B cell (primary cell): ENCODE data around the gene TYW1. TPM values are rescaled to one million over a fixed set of nuclear protein-coding genes. Genes with fewer than 3 reads are reported as not detected.
"Not testable (repeated sequence)": the region's sequence is repeated elsewhere in the genome, so short reads cannot be mapped to it uniquely, and the experiment has no call there.

Experiments used
- ATAC-seq: fragments of 200-7000 bp; cut with Tn5 transposase; one replicate; pipeline ENCODE4 v1.10.0; 2021; ENCODE audit warnings: low read depth, mild to moderate bottlenecking, moderate number of reproducible peaks, moderate library complexity
- CTCF ChIA-PET: fragments of 350-600 bp; sonication (Branson Sonifier 250); formaldehyde crosslinking; loops from one replicate; lab custom pipeline; 2021; ENCODE audit warnings: antibody characterized with exemption, inconsistent platforms; lab: Charles Lee
- POLR2A ChIA-PET: fragments of 350-600 bp; sonication (Branson Sonifier 250); formaldehyde crosslinking; loops from one replicate; lab custom pipeline; 2021; ENCODE audit warnings: antibody characterized with exemption; lab: Charles Lee
- DNase-seq: peaks from one replicate; pipeline ENCODE4 v3.0.0; 2013
- H2AFZ ChIP-seq: 2 replicates; pipeline ENCODE4 v1.6.1; 2012; ENCODE audit warnings: mild to moderate bottlenecking, low read depth, low read length; ENCODE audit not compliant: insufficient read depth, poor library complexity, severe bottlenecking
- H3K27ac ChIP-seq, 2 donors: 1 replicate in 1 of 2; 2 replicates in 1 of 2; pipeline ENCODE4 v1.5.1; 2012 to 2013; ENCODE audit warnings: low read length in 2 of 2, mild to moderate bottlenecking in 2 of 2, moderate library complexity in 1 of 2
- H3K27me3 ChIP-seq, 4 experiments: fragments of 200-600 bp in 1 of 4; sonication (generic) in 1 of 4; replicated peaks in 1 of 4; 1 replicate in 2 of 4; 2 replicates in 2 of 4; pipeline versions ENCODE4 v1.6.1 to v1.7.0; 2013 to 2016; ENCODE audit warnings: low read length in 3 of 4, mild to moderate bottlenecking in 2 of 4, mixed read lengths in 1 of 4, moderate library complexity in 1 of 4; ENCODE audit not compliant: insufficient read depth in 4 of 4, control insufficient read depth in 3 of 4; ENCODE audit errors: control extremely low read depth in 1 of 4
- H3K36me3 ChIP-seq, 2 experiments: replicated peaks in 1 of 2; 1 replicate in 1 of 2; 2 replicates in 1 of 2; pipeline versions ENCODE4 v1.6.1 to v1.7.1; 2013; ENCODE audit warnings: low read length in 1 of 2; ENCODE audit not compliant: insufficient read depth in 2 of 2, control insufficient read depth in 1 of 2; ENCODE audit errors: control extremely low read depth in 1 of 2, extremely low read depth in 1 of 2
- H3K4me1 ChIP-seq, 2 donors: fragments of 200-600 bp in 1 of 2; sonication (generic) in 1 of 2; 1 replicate in 1 of 2; 2 replicates in 1 of 2; pipeline versions ENCODE4 v1.5.1 to v1.6.1; 2013 to 2017; ENCODE audit warnings: low read length in 2 of 2; ENCODE audit not compliant: control insufficient read depth in 2 of 2, insufficient read depth in 2 of 2
- H3K4me2 ChIP-seq: replicated peaks from 2 replicates; pipeline ENCODE3; 2012; ENCODE audit warnings: mild to moderate bottlenecking, low read depth, low read length; ENCODE audit not compliant: poor library complexity, severe bottlenecking
- H3K4me3 ChIP-seq, 5 experiments: fragments of 200-600 bp in 1 of 5; sonication (generic) in 1 of 5; 1 replicate in 3 of 5; 2 replicates in 2 of 5; pipeline versions ENCODE4 v1.5.1 to v1.7.0; 2011 to 2016; ENCODE audit warnings: low read length in 4 of 5, mild to moderate bottlenecking in 4 of 5, low read depth in 2 of 5, control low read depth in 1 of 5, moderate library complexity in 1 of 5; ENCODE audit not compliant: insufficient read depth in 1 of 5; ENCODE audit errors: control extremely low read depth in 1 of 5, extremely low read depth in 1 of 5
- H3K79me2 ChIP-seq: fragments of 200-600 bp; sonication (generic); one replicate; pipeline ENCODE4 v1.6.0; 2016; ENCODE audit warnings: low read length; ENCODE audit not compliant: control insufficient read depth, insufficient read depth
- H3K9ac ChIP-seq: fragments of 200-600 bp; sonication (generic); 2 replicates; pipeline ENCODE4 v1.6.1; 2017; ENCODE audit warnings: mild to moderate bottlenecking, low read length, moderate library complexity
- H3K9me3 ChIP-seq, 3 donors: one replicate each; pipeline versions ENCODE4 v1.6.1 to v1.7.1; 2013; ENCODE audit warnings: low read length in 2 of 3; ENCODE audit not compliant: control insufficient read depth in 2 of 3, insufficient read depth in 1 of 3; ENCODE audit errors: control extremely low read depth in 1 of 3
- H4K20me1 ChIP-seq: 2 replicates; pipeline ENCODE4 v1.6.0; 2012; ENCODE audit warnings: mild to moderate bottlenecking, low read length; ENCODE audit not compliant: insufficient read depth, control insufficient read depth, poor library complexity, severe bottlenecking
- H3K27ac Mint-ChIP-seq: one replicate; pipeline ENCODE4 v1.8.0; 2021; ENCODE audit warnings: mixed read lengths
- H3K27me3 Mint-ChIP-seq: one replicate; pipeline ENCODE4 v1.8.0; 2021; ENCODE audit warnings: mixed read lengths
- H3K4me1 Mint-ChIP-seq: one replicate; pipeline ENCODE4 v1.8.0; 2021; ENCODE audit warnings: mixed read lengths
- H3K4me3 Mint-ChIP-seq: one replicate; pipeline ENCODE4 v1.8.0; 2021; ENCODE audit warnings: mixed read lengths
- H3K9me3 Mint-ChIP-seq: one replicate; pipeline ENCODE4 v1.8.0; 2022; ENCODE audit warnings: mixed read lengths; ENCODE audit not compliant: insufficient read depth
- WGBS: methylation state at CpG from one replicate; pipeline ENCODE4 v1.1.5; 2013; ENCODE audit warnings: missing lambda C conversion rate; ENCODE audit not compliant: insufficient coverage; 5-methylcytosine and 5-hydroxymethylcytosine counted together
- intact Hi-C: fragments of 100-400 bp; cut with micrococcal nuclease; formaldehyde crosslinking; loops from one replicate; pipeline ENCODE4 v1.10.0; 2022
- polyA plus RNA-seq: library from polyadenylated mRNA; depleted of rRNA; stranded (reverse); fragments of >200 nt; gene quantifications from 2 replicates; pipeline ENCODE4 v1.2.3, GENCODE V29; 2012
- total RNA-seq, 2 donors: library from RNA; stranded (reverse); fragments of 120-200 nt in 1 of 2; gene quantifications; 1 replicate in 1 of 2; 2 replicates in 1 of 2; pipeline versions ENCODE4 v1.2.3 to v1.2.4, GENCODE V29; 2013 to 2022

Gene TYW1
- total and polyA plus RNA-seq, 2 donors (not counting 1 experiment from before 2014, with no cell fraction given), result 9.4 to 33.6 TPM

DNA sequence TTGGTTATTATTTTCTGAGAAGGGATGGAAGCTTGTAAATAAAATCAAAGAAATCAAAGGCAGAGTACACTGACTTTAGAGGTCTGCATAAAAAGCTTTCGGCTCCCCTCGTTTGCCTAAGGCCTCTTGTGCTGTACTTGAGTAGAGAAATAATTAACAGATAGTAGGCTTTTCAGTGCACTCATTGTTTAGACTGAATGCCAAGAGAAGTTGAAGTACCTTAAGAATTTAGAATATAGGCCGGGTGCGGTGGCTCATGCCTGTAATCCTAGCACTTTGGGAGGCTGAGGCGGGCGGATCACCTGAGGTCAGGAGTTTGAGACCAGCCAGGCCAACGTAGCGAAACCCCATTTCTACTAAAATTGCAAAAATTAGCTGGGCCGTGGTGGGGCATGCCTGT, 232.4 kb downstream of the TYW1 start:
- H3K27ac Mint-ChIP-seq, H3K9ac ChIP-seq, ATAC-seq, POLR2A ChIA-PET, H3K27me3 Mint-ChIP-seq, H3K4me2 ChIP-seq, H3K4me1 ChIP-seq, H4K20me1 ChIP-seq, H3K36me3 ChIP-seq, intact Hi-C loops, H3K4me3 Mint-ChIP-seq, H3K27me3 ChIP-seq, H3K9me3 Mint-ChIP-seq, H3K79me2 ChIP-seq, H3K9me3 ChIP-seq, CTCF ChIA-PET, H2AFZ ChIP-seq, H3K4me1 Mint-ChIP-seq, H3K27ac ChIP-seq, DNase-seq, H3K4me3 ChIP-seq: not testable (repeated sequence)
- WGBS, result 100% methylated on average over 5 of the region's 9 CpGs

DNA sequence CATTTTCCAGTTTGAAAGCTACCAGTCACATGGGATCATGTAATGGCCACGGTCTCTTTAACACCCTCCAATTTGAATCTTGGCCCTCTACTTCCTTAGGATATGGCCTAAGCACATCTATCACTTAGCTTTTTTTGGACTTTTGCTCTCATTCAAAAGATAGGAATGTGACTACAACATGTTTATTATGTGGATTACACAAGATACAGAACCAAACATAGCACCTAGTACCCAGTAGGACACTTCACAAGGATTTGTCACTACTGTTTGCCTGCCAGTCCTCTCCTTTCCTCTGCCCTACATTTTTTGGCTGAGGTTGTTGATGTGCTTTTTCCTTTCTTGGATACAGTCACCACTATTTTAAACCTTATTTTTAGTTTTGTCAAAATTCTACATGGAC, 233.4 kb downstream of the TYW1 start:
- 100% methylated on average over 1 of the region's 1 CpG for WGBS
- not testable (repeated sequence) for H3K9me3 Mint-ChIP-seq

DNA sequence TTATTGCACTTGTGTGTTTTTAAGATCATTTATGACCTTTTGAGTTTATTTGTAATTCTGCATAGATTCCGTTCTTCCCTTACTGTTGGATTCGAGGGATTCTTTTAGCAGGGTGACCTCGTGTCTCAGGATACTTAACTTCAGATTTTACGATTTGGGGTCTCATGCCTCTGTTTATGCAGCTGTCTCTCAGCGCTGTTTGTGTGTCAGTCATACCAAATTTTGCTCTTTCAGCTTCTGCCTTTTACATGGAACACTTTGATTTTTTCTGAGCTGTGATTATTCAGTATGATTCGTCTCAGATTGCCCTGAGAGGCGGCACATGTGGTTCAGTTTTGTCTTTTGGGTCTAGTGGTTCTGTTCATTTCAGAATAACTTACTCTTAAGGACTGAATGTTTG, 236.9 kb downstream of the TYW1 start:
- H3K4me3 ChIP-seq, H3K27me3 ChIP-seq, H3K4me2 ChIP-seq, H3K27ac Mint-ChIP-seq, CTCF ChIA-PET, H3K79me2 ChIP-seq, ATAC-seq, H4K20me1 ChIP-seq, intact Hi-C loops, H3K9ac ChIP-seq, POLR2A ChIA-PET, H3K27me3 Mint-ChIP-seq, H3K4me1 ChIP-seq, H2AFZ ChIP-seq, H3K9me3 ChIP-seq, H3K27ac ChIP-seq, H3K4me3 Mint-ChIP-seq, H3K36me3 ChIP-seq, DNase-seq, H3K9me3 Mint-ChIP-seq, H3K4me1 Mint-ChIP-seq: not testable (repeated sequence)
- WGBS, result no CpG with 5 or more reads among the region's 7 CpGs

More for the DNA sequence above, 233.4 kb downstream of the TYW1 start:
- DNase-seq, ATAC-seq, H3K4me2 ChIP-seq, H3K4me1 Mint-ChIP-seq, H3K27me3 ChIP-seq, H3K27ac Mint-ChIP-seq, H3K36me3 ChIP-seq, intact Hi-C loops, H3K27me3 Mint-ChIP-seq, H3K4me1 ChIP-seq, CTCF ChIA-PET, H3K79me2 ChIP-seq, H2AFZ ChIP-seq, H4K20me1 ChIP-seq, H3K9ac ChIP-seq, H3K4me3 ChIP-seq, POLR2A ChIA-PET, H3K4me3 Mint-ChIP-seq, H3K9me3 ChIP-seq, H3K27ac ChIP-seq: not testable (repeated sequence)

DNA sequence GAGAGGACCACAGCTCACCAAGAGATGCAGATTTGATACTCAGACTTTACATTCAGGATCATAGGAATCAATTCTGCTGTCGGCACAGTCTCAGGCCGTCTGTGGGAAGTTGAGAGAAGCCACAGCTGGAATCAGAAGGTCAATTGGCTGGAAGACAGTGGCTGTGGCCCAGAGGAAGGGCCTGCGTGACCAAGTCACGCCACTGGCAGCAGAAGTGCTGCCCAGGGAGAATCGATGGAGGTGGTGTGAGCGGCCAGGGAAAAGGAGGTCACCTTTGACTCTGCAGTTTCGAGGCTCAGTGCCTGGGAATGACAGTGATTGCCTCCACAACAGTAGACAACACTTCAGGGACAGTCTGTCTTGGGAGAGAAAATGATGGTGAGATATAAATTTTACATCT, 239.6 kb downstream of the TYW1 start:
- CTCF ChIA-PET, intact Hi-C loops, H3K9ac ChIP-seq, H3K36me3 ChIP-seq, H3K9me3 Mint-ChIP-seq, ATAC-seq, H3K9me3 ChIP-seq, H3K79me2 ChIP-seq, H3K27me3 ChIP-seq, H4K20me1 ChIP-seq, H3K4me1 ChIP-seq, H2AFZ ChIP-seq, H3K4me3 ChIP-seq, H3K4me2 ChIP-seq, H3K4me1 Mint-ChIP-seq, DNase-seq, H3K4me3 Mint-ChIP-seq, H3K27me3 Mint-ChIP-seq, H3K27ac ChIP-seq, POLR2A ChIA-PET, H3K27ac Mint-ChIP-seq: not testable (repeated sequence)
- WGBS, result 98% methylated on average over 6 of the region's 7 CpGs
